Neural progenitor cell (in vitro differentiated cells): ENCODE data around the gene AEBP2.

Source experiments
- CTCF ChIP-seq: fragments of 200-600 bp; sonication (generic); IDR thresholded peaks from 2 replicates; pipeline ENCODE4 v1.5.1; 2017; ENCODE audit warnings: antibody characterized with exemption, mild to moderate bottlenecking
- EZH2 ChIP-seq: fragments of 200-600 bp; sonication (generic); IDR thresholded peaks from 2 replicates; pipeline ENCODE4 v1.6.1; 2017; ENCODE audit warnings: antibody characterized with exemption, mild to moderate bottlenecking, moderate library complexity
- EZH2phosphoT487 ChIP-seq: fragments of 200-600 bp; sonication (generic); IDR thresholded peaks from 2 replicates; pipeline ENCODE4 v1.6.1; 2017; ENCODE audit warnings: antibody characterized with exemption

- no peak for TF ChIP-seq CTCF
- no peak for TF ChIP-seq EZH2
- TF ChIP-seq EZH2phosphoT487 = no peak
Observed at GRCh38 chr12:19431407-19432308, 7.6 kb upstream of the AEBP2 start.
